Measurements from ENCODE around the gene SH2D3C. TPM values are rescaled to one million over a fixed set of nuclear protein-coding genes. Genes with fewer than 3 reads are reported as not detected.
A peak's percentile ranks its signal among the peaks of the same experiment; 100 is the strongest.

SH2D3C gene
- total and polyA plus RNA-seq, 9 of the 15 experiments (the other 6 are each of a cell fraction or from before 2014, with no cell fraction given), result 0.03 to 1.2 (median 0.22) TPM; not detected in 1

- TF ChIP-seq ZNF586 (CRISPR knock-in tag; conservative IDR thresholded peaks at IDR 0.05), result no peak
- no peak for TF ChIP-seq SRF (CRISPR knock-in tag; IDR thresholded peaks at IDR 0.05)
- no peak for TF ChIP-seq TARDBP (IDR thresholded peaks at IDR 0.05)
- no peak for TF ChIP-seq TCF15 (CRISPR knock-in tag; IDR thresholded peaks at IDR 0.05)
- no peak for TF ChIP-seq CGGBP1 (CRISPR knock-in tag; IDR thresholded peaks at IDR 0.05)
- TF ChIP-seq ZNF717 (CRISPR knock-in tag; IDR thresholded peaks at IDR 0.05), result no peak
- no peak for TF ChIP-seq ZNF184 (CRISPR knock-in tag; IDR thresholded peaks at IDR 0.05)
- no peak for TF ChIP-seq ZNF124 (CRISPR knock-in tag; IDR thresholded peaks at IDR 0.05)
- no peak for TF ChIP-seq UBTF (IDR thresholded peaks at IDR 0.05; ENCODE audit: borderline replicate concordance in 1 of 2, low read depth in 2 of 2, low read length in 2 of 2)
- TF ChIP-seq ZNF668 (CRISPR knock-in tag; IDR thresholded peaks at IDR 0.05), result no peak
- TF ChIP-seq POLR3A (IDR thresholded peaks at IDR 0.05; ENCODE audit: borderline replicate concordance, extremely low read depth, insufficient read depth, insufficient read length), result no peak
- TF ChIP-seq RB1 (IDR thresholded peaks at IDR 0.05; ENCODE audit: low read depth), result peak; percentile 15; the same call in 1 of the 2 replicates
- TF ChIP-seq KDM5B (IDR thresholded peaks at IDR 0.05; ENCODE audit: insufficient replicate concordance, low read depth, low read length), result peak; percentile 24
- no peak for TF ChIP-seq ZNF354B (CRISPR knock-in tag; IDR thresholded peaks at IDR 0.05)
- no peak for TF ChIP-seq KLF13 (tag; IDR thresholded peaks at IDR 0.05; ENCODE audit: borderline replicate concordance, low read depth)
- no peak for TF ChIP-seq ZFP30 (CRISPR knock-in tag; IDR thresholded peaks at IDR 0.05; ENCODE audit: borderline replicate concordance)
- no peak for TF ChIP-seq NKRF (IDR thresholded peaks at IDR 0.05; ENCODE audit: borderline replicate concordance)
- no peak for TF ChIP-seq CBX2 (IDR thresholded peaks at IDR 0.05; ENCODE audit: insufficient read depth, low read length, poor library complexity, severe bottlenecking)
- TF ChIP-seq ZNF175 (CRISPR knock-in tag; IDR thresholded peaks at IDR 0.05; ENCODE audit: low read depth), result no peak
- TF ChIP-seq VEZF1 (CRISPR knock-in tag; IDR thresholded peaks at IDR 0.05), result peak; percentile 77
- TF ChIP-seq RFX7 (CRISPR knock-in tag; IDR thresholded peaks at IDR 0.05), result no peak
These were observed at the start of gene SH2D3C (continued) for GRCh38 chr9:127778280-127779135.

Measured in K562 (cell line).